GM04504 (cell line): ENCODE results near the gene STK40.

Experiments used
- DNase-seq: peaks from one replicate; pipeline ENCODE4 v3.0.0-alpha.2; 2012; ENCODE audit warnings: low read depth

The STK40 gene

GRCh38 chr1:36397378-36398230 is 11.9 kb upstream of the STK40 start, which contains the start of gene LSM10:
Gene LSM10, minus strand, starts transcription at chr1:36397908. Its CDS starts 3,779 bp downstream, at chr1:36394129.
- DNase-seq: peak; percentile 85

DNA sequence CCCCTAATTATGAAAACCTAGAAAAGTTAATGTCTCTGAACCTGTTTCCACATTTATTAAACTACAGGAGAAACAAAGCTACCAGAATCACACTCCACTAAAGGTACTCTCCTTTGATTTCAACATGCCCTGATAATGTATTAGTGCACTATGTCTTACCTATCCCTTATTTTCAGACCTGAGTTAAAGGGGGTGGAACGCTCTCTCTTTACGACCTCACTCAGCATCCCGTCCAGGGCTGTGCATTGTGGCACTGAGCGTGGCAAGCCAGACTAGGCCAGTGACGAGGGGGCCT is 11.3 kb upstream of the STK40 start:
- no peak for DNase-seq

GRCh38 chr1:36396359-36396758 is 10.6 kb upstream of the STK40 start:
- no peak for DNase-seq

DNA sequence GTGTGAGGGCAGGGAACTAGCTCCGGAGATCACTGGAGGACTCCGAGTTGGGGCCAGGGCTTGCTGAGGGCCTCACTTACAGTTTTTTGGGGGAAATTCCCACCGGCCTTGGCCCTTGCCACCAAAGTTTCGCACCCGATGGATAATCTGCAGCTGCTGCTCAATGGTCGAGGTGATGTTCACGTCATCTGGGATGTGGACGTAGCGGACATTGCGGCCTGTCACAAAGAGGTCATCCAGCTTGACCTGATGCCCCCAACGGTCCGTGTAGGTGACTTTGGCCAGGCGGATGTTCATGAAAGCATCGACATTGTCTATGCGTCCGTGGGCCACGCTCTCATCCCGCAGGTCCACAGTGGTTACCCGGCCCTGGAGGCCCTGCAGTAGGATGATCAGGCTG is 8.0 kb upstream of the STK40 start:
- DNase-seq: no peak

- no peak for DNase-seq
Measured at GRCh38 chr1:36392836-36393235, 7.1 kb upstream of the STK40 start.

GRCh38 chr1:36391271-36391670 is 5.5 kb upstream of the STK40 start:
- DNase-seq: no peak

GRCh38 chr1:36390411-36390810 is 4.7 kb upstream of the STK40 start:
- DNase-seq: no peak

GRCh38 chr1:36389999-36390398 is 4.3 kb upstream of the STK40 start:
- DNase-seq: no peak

- DNase-seq: no peak
Measured at GRCh38 chr1:36389261-36389660, 3.5 kb upstream of the STK40 start.

GRCh38 chr1:36387141-36387949 is 1.6 kb upstream of the STK40 start:
- peak; percentile 73 for DNase-seq

DNA sequence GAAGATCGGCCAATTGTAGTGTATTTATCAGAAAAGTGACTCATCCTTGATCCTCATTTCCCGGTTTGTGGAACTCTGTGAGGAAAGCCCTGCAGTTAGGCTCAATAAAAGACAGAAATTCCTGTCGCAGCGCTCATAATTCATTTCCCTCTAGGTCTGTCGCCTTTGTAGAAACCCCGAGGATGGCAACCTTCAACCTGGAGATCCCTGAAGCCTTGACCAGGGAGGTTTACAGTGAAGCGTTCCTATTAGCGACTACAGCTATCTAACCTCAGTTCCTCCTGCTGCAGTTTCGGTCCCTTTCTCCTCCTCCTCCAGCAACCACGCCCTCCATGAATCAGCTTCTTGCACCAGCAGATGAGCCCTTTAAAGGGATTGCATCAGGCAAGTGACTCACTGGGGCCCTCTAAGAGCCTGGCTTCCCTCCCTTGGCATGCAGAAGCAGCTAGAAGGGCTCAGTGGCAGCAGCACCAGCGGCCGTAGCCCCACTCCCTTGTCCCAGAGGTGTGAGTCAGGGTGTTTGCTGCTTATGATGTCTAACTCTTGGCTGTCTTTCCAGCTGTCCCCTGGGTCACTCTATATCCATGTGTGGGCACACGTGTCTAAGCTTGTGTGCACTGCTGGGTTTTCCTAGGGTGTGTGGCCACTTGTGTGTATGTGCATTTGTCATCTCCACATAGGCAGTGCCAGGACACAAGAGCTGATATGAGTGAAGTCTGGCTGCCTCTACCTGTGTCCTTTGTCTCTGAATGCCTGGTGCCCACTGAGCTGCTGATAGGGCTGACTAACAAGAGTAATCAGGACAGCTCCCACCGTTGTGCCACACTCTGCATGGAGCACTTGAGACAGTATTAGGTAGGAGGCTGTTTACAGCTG is 779 bp upstream of the STK40 start:
- peak; percentile 100 for DNase-seq

- no peak for DNase-seq
Measured at GRCh38 chr1:36384542-36385409, 948 bp downstream of the STK40 start.

DNA sequence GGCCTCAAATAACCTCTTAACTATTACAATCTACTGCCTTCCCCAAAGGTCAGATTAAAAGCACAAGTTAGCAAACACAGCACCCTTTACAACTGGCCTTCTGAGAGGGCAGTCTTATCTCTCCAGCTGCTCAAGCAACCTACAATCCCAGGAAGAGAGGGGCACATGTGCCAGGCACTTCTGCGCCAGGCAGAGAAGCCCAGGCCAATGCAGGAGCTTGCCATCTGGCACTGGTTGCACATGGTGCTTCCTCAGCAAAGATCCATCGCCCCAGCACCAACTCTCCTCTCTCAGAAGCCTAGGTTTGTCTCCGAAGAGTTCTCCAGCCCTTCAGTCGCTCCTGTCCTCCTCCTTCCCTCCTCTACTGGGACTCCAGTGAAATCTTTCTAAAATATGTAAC is 2.5 kb downstream of the STK40 start:
- no peak for DNase-seq

DNA sequence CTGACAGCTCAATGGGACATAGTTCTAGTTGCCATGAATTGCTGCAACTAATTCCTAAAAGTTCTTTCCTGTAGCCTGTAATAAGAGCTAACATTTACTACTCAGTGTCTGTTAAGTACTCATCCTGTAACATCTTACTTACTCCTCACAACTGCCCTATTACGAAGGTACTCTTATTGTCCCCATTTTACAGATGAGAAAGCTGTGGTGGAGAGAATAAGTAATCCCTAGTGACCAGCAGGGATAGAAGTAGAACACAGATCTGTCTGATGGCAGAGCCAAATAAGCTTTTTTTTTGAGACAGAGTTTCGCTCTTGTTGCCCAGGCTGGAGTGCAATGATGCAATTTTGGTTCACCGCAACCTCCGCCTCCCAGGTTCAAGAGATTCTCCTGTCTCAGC is 3.1 kb downstream of the STK40 start:
- no peak for DNase-seq

GRCh38 chr1:36382231-36382630 is 3.5 kb downstream of the STK40 start:
- no peak for DNase-seq

GRCh38 chr1:36381405-36381804 is 4.3 kb downstream of the STK40 start:
- no peak for DNase-seq

GRCh38 chr1:36380782-36381181 is 4.9 kb downstream of the STK40 start:
- no peak for DNase-seq

GRCh38 chr1:36380143-36380619 is 5.5 kb downstream of the STK40 start:
- DNase-seq: no peak

DNA sequence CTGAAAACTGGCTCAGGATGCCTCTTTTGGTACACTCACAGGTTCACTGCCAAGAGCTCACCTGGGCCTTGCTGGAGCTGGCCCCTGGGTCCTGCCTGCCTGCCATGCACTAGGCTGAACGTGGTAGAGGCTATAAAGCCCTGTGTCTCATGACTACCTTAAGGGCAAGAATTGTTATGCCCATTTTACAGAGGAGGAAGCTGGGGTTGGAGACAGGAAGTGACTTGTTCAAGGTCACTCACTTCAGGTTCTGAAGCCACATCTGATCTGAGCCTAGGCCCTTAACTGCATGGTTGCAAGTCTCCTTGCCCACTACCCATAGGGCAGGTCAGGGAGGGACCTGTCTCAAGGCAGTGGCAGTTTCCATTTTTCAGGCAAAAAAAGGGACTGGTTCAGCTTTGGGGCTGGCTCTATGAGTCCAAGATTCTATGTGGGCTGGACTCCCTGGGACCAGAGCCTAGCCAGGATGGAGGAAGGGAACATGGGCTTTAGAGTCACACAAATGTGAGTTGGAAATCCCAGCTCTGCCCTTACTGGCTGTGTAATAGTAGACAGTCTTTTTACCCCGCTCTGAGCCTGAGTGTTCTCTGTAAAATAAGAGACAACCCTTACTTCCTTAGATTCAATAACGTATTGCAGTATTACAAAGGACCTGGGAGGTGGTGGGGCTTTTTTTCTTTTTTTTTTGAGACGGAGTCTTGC is 7.8 kb downstream of the STK40 start:
- no peak for DNase-seq

- no peak for DNase-seq
Measured at GRCh38 chr1:36372617-36373016, 13.1 kb downstream of the STK40 start.
